NCI-H2171 treated with DMSO at 0.1 percent for 48 hours (cell line): ENCODE data around the gene PHF3.

Experiments used
- DNase-seq: peaks from one replicate; lab custom pipeline; 2025; lab: John Stamatoyannopoulos, UW

The PHF3 gene

DNA sequence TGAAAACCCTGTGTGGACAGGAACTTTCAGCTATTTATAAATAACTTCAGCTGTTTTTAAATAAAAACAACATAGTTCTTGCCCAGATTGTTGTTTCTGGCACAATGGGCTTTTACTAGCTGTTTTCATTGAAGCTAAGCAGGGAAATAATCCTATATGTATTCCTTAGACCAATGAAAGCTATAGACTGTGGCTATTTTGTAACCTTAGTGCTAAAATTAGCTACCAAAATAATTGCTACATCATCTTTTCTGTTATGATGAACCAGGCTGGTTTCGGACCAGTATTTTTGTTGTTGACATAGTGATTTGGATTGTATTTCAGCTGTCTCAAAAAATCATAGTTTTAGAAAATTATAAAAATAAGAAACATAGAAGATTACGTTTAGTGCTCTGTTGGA is 13.7 kb downstream of the PHF3 start:
- no peak for DNase-seq

DNA sequence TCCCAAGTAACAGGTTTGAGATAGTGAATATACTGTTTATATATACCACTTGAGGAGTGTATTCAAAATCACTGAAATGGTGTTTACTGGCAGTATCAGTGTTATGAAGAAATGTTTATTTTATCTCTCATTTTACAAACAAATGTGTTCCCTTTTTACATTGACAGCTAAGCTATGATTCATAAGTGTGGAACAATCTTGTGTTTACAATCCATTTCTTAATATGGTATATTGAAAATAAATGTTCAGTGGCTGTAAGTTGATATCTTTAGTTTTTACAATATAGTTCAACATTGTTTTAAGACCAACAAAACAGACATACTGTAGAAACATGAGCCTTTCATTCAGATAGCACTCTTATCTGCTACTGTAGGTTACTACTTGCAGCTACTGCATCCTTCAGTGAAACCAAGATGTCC is 14.3 kb downstream of the PHF3 start:
- no peak for DNase-seq

DNA sequence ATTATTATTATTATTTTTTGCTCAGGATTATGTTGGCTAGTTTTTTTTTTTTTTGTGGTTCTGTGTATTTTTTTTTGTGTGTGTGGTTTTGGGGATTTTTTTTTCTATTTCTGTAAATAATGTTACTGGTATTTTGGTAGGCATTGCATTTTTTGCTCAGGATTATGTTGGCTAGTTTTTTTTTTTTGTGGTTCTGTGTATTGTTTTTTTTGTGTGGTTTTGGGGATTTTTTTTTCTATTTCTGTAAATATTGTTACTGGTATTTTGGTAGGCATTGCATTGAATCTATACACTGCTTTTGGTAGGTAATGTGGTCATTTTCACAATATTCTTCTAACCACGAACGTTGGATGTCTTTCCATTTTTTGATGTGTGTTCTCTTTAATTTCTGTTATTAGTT is 17.4 kb downstream of the PHF3 start:
- no peak for DNase-seq

DNA sequence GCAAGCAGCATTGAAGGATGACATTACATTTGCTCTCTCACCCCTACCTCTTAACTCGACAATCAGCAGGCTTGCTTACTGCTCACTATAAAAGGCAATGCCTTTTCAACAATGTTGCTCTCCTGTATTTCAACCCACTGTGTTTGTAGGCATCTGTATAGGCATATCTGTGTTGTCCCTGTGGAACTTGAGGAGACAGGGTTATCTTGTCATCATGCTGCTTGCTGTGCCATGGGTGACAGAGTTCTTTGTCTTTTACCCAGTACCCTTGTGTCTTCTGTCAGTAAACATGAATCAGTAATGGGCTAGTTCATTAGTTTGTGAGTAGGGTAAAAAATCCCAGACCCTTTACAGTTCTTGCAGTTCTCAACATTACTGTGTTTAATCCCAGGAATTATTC is 25.2 kb downstream of the PHF3 start:
- no peak for DNase-seq

- no peak for DNase-seq
Measured at GRCh38 chr6:63661769-63662168, 26.2 kb downstream of the PHF3 start.

- DNase-seq, result no peak
Measured at GRCh38 chr6:63663147-63663955, 27.7 kb downstream of the PHF3 start.

GRCh38 chr6:63663956-63664281 is 28.3 kb downstream of the PHF3 start:
- no peak for DNase-seq

GRCh38 chr6:63671098-63671754 is 35.6 kb downstream of the PHF3 start:
- DNase-seq, result no peak

GRCh38 chr6:63672582-63673129 is 37.1 kb downstream of the PHF3 start:
- no peak for DNase-seq

- DNase-seq, result no peak
Measured at GRCh38 chr6:63673692-63674091, 38.1 kb downstream of the PHF3 start.

DNA sequence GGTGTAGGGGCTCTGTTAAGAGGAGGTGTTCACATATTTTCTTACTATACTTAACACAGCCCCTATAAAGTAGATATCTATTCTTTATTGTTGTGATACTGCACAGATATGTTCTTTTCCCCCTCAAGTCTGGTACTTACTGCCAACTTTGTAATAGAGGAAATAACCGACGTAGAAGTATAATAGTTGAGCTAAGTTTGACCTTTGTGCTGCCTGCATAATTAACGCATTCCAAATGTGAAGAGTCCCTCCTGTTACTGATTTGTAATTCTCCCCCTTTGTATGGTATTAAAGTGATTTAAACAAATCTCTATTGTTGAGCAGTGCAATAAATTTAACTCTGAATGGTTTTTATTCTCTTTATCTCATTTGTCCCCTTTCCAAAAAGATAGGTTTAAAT is 39.0 kb downstream of the PHF3 start:
- DNase-seq, result no peak

DNA sequence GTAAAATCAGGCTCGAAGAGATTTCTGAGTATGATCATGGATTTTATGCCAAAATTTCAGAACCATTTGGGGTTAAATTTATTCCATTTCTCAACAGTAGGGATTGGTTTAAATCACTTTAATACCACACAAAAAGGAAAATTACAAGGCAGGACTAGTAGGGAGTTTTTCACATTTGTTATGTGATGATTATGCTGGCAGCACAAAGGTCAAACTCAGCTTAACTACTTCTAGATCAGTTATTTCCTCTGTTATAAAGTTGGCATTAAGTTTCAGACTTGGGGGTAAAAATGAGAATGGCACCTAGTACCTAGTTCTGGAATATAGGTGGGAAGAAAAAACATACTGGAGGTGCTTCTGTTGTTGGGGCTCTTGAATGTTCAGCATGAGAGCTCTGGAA is 39.5 kb downstream of the PHF3 start:
- DNase-seq, result no peak

DNA sequence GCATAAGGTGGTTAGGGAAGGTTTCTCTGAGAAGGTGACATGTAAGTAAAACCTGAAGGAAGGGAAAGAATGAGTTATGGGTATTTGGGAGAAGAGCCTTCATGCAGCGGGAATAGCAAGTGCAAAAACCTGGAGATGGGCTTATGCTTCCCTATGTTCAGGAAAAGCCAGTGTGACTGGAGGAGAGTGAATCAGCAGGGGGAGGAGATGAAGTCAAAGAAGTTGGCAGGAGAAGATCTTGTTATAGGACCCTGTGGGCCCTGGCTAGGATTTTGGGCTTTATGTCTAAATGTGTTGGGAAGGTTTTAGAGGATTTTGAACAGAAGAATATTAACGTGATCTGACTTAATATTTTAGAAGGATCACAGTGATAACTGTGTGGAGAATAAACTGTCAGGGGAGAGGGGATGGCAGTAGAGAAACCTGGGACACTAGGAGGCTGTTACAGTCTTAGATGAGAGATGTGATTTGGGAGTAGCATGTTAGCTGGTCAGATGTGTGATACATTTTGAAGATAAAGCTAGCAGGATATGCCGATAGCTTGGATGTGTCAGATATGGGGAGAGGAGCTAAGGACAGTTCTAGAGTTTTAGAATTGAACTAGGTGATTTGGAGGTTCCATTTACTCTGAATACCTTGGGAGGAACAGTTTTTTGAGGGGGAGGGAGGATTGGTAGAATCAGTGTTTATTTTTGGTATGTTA is 41.0 kb downstream of the PHF3 start:
- DNase-seq, result no peak

GRCh38 chr6:63677282-63677681 is 41.7 kb downstream of the PHF3 start:
- no peak for DNase-seq

- DNase-seq, result no peak
Measured at GRCh38 chr6:63683071-63683603, 47.5 kb downstream of the PHF3 start.

DNA sequence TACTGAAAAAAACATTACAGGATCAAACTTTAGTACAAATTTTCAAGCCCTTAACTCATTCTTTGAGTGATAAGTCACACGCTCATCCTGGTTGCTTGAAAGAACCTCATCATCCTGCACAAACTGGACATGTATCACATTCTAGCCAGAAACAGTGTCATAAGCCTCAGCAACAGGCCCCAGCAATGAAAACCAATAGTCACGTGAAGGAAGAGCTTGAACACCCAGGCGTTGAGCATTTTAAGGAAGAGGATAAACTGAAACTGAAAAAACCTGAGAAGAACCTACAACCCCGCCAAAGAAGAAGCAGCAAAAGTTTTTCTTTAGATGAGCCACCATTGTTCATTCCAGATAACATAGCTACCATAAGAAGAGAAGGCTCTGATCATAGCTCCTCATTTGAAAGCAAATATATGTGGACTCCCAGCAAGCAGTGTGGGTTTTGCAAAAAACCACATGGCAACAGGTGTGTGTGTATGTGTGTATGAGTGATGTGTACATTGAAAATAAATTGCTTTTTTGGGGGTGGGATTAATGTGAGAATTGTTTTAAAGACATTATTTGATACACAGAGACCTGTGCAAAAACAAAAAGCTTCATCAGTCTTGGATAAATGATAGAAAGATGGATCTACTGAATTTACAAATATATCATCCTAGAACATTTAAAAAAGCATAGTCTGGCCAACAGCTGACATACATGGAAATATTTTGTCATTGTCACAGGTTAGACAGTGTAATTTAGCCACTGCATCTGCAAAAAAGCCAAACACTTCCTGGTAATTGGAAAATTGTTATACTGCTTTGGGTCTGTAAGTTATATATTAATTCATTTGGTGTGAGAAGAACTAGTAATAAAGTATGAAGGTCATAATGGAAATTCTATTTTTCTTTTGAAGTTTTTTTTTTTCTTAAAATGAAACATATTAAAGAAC is 50.1 kb downstream of the PHF3 start:
- no peak for DNase-seq

GRCh38 chr6:63689421-63689820 is 53.8 kb downstream of the PHF3 start:
- DNase-seq, result no peak

- DNase-seq, result no peak
Measured at GRCh38 chr6:63690221-63690620, 54.6 kb downstream of the PHF3 start.

DNA sequence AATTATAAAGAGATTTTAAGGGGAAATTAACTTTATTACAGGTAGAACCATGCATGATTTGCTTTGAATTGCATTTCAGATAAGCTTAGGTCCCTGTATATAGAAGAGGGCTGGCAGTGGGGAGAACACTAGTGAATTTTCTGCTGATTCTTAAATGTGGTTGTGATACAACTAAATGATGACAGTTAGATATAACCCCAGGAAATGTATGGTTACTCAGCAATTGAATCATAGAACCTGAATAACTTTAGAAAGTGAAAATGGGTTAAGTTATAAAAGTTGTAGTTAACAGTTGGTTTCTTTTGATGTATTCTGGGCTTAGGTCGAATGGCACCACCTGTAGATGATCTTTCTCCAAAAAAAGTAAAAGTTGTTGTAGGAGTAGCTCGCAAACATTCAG is 70.1 kb downstream of the PHF3 start:
- no peak for DNase-seq

DNA sequence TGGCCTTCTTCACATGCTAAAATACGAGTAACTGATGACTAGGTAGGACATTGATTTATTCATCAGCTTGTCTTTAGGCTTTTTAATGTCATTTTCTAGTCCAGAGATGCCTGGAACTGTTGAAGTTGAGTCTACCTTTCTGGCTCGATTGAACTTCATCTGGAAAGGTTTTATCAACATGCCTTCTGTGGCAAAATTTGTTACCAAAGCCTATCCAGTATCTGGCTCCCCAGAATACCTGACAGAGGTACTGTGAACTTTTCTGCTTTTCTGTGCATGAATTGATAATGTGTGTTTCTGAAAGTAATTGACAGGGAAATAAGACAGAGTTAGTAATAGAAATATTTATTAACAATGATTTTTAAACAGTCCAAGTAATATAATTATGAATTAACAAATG is 71.0 kb downstream of the PHF3 start:
- DNase-seq, result no peak

DNA sequence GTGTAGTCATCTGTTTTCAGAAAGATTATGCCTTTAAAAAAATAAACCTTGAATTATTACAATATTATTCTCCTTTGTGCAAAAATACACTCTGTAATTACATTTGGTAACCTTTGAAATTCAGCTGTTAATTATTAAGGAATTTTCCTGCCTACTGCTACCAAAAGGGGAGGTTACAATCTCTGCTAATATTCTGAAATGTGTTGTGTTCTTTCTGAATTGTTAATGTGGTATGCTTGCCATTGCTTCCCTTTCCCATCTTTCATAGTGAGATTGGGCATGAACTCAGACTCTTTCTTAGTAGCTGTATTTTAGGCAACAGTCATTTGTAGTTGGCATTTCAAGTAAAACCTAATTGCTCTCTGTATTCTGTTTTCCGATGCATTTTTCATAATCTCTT is 73.0 kb downstream of the PHF3 start:
- DNase-seq, result no peak

- no peak for DNase-seq
Measured at GRCh38 chr6:63709148-63709547, 73.5 kb downstream of the PHF3 start.
